IMR-90 (cell line): ENCODE measurements around the gene NAB1. TPM values are rescaled to one million over a fixed set of nuclear protein-coding genes. Genes with fewer than 3 reads are reported as not detected.
A peak's percentile ranks its signal among the peaks of the same experiment; 100 is the strongest.

Experiments
- ATAC-seq: fragments of 200-7000 bp; cut with Tn5 transposase; 2 replicates; pipeline ENCODE4 v1.9.1; 2020; ENCODE audit warnings: low read depth, mild to moderate bottlenecking, moderate library complexity
- BruUV-seq: library from RNA; stranded (reverse); fragments of 400-500 nt; replicated peaks from 2 replicates; lab custom pipeline; 2021; lab: Mats Ljungman, UMichigan
- CTCF ChIA-PET: fragments of 300-600 bp; formaldehyde crosslinking; extraction: SDS; loops from one replicate; lab custom pipeline; 2021; ENCODE audit warnings: antibody characterized with exemption; lab: Yijun Ruan, JAX
- POLR2A ChIA-PET: fragments of 300-600 bp; sonication (Branson Sonifier 250); formaldehyde crosslinking; loops from one replicate; lab custom pipeline; 2022; ENCODE audit warnings: antibody characterized with exemption; ENCODE audit not compliant: unreplicated experiment; lab: Charles Lee
- DNase-seq: peaks from one replicate; pipeline ENCODE4 v3.0.0; 2013
- H2AFZ ChIP-seq: replicated peaks from 2 replicates; pipeline ENCODE3; 2013; ENCODE audit warnings: low read length, mild to moderate bottlenecking; ENCODE audit not compliant: poor library complexity
- H2AK5ac ChIP-seq: 2 replicates; pipeline ENCODE4 v1.6.1; 2013; ENCODE audit warnings: low read depth, low read length, inconsistent platforms
- H2AK9ac ChIP-seq: replicated peaks from 2 replicates; pipeline ENCODE3; 2013; ENCODE audit warnings: mild to moderate bottlenecking, low read depth, low read length, moderate library complexity; ENCODE audit not compliant: poor library complexity
- H2BK120ac ChIP-seq: 2 replicates; pipeline ENCODE4 v1.6.1; 2013; ENCODE audit warnings: low read depth, low read length, inconsistent platforms
- H2BK15ac ChIP-seq: 3 replicates; pipeline ENCODE4 v1.6.1; 2013; ENCODE audit warnings: low read depth, low read length, inconsistent platforms
- H2BK20ac ChIP-seq: 2 replicates; pipeline ENCODE4 v1.6.1; 2013; ENCODE audit warnings: low read depth, mild to moderate bottlenecking, inconsistent platforms, low read length, moderate library complexity
- H2BK5ac ChIP-seq: 2 replicates; pipeline ENCODE4 v1.6.1; 2013; ENCODE audit warnings: mild to moderate bottlenecking, low read depth, low read length, inconsistent platforms; ENCODE audit not compliant: poor library complexity, severe bottlenecking
- H3K14ac ChIP-seq: replicated peaks from 2 replicates; pipeline ENCODE4 v1.6.1; 2013; ENCODE audit warnings: low read depth, low read length, inconsistent platforms
- H3K18ac ChIP-seq: 2 replicates; pipeline ENCODE4 v1.6.1; 2013; ENCODE audit warnings: low read depth, low read length, control low read depth
- H3K23ac ChIP-seq: 2 replicates; pipeline ENCODE4 v1.6.1; 2013; ENCODE audit warnings: low read depth, low read length, inconsistent platforms
- H3K27ac ChIP-seq: 2 replicates; pipeline ENCODE4 v1.5.1; 2013; ENCODE audit warnings: mild to moderate bottlenecking, control low read depth, low read length; ENCODE audit not compliant: insufficient read depth
- H3K27me3 ChIP-seq: 2 replicates; pipeline ENCODE4 v1.6.1; 2013; ENCODE audit warnings: low read length; ENCODE audit not compliant: control insufficient read depth, insufficient read depth
- H3K36me3 ChIP-seq: 2 replicates; pipeline ENCODE4 v1.6.1; 2013; ENCODE audit warnings: low read length, mixed read lengths; ENCODE audit not compliant: control insufficient read depth, insufficient read depth
- H3K4ac ChIP-seq: 2 replicates; pipeline ENCODE4 v1.6.1; 2013; ENCODE audit warnings: low read depth, low read length, inconsistent platforms
- H3K4me1 ChIP-seq: 2 replicates; pipeline ENCODE4 v1.6.1; 2013; ENCODE audit warnings: low read length, mixed read lengths; ENCODE audit not compliant: control insufficient read depth, insufficient read depth
- H3K4me2 ChIP-seq: 2 replicates; pipeline ENCODE4 v1.6.1; 2013; ENCODE audit warnings: low read depth, mild to moderate bottlenecking, control low read depth, low read length, moderate library complexity
- H3K4me3 ChIP-seq: 2 replicates; pipeline ENCODE4 v1.5.1; 2013; ENCODE audit warnings: low read depth, mild to moderate bottlenecking, control low read depth, low read length, moderate library complexity; ENCODE audit not compliant: insufficient read depth
- H3K56ac ChIP-seq: 2 replicates; pipeline ENCODE4 v1.6.1; 2013; ENCODE audit warnings: low read length, inconsistent platforms; ENCODE audit not compliant: insufficient read depth; ENCODE audit errors: extremely low read depth
- H3K79me1 ChIP-seq, 2 experiments: 2 replicates each; pipeline ENCODE4 v1.6.1; 2013; ENCODE audit warnings: low read length in 2 of 2, inconsistent platforms in 1 of 2, low read depth in 1 of 2
- H3K9ac ChIP-seq: 2 replicates; pipeline ENCODE4 v1.6.1; 2013; ENCODE audit warnings: low read depth, low read length, control low read depth
- H3K9me1 ChIP-seq: 2 replicates; pipeline ENCODE4 v1.6.1; 2013; ENCODE audit warnings: low read length, inconsistent platforms; ENCODE audit not compliant: insufficient read depth
- H3K9me3 ChIP-seq: 2 replicates; pipeline ENCODE4 v1.6.1; 2013; ENCODE audit warnings: low read length; ENCODE audit not compliant: control insufficient read depth, insufficient read depth
- H4K20me1 ChIP-seq: 2 replicates; pipeline ENCODE4 v1.6.1; 2013; ENCODE audit warnings: low read length, inconsistent platforms; ENCODE audit not compliant: insufficient read depth
- H4K5ac ChIP-seq: 2 replicates; pipeline ENCODE4 v1.6.1; 2013; ENCODE audit warnings: mild to moderate bottlenecking, low read depth, low read length, control low read depth
- H4K8ac ChIP-seq, 2 experiments: 2 replicates each; pipeline ENCODE4 v1.6.1; 2013; ENCODE audit warnings: low read depth in 2 of 2, low read length in 2 of 2, control low read depth in 1 of 2, inconsistent platforms in 1 of 2
- H4K91ac ChIP-seq: 2 replicates; pipeline ENCODE4 v1.6.1; 2013; ENCODE audit warnings: low read depth, low read length, inconsistent platforms; ENCODE audit not compliant: insufficient read depth
- CEBPB ChIP-seq: IDR thresholded peaks from 2 replicates; pipeline ENCODE4 v1.6.1; 2012; ENCODE audit warnings: low read depth, low read length, improper control_type of control experiment
- ELK1 ChIP-seq: fragments of 150-350 bp; IDR thresholded peaks from 2 replicates; pipeline ENCODE4 v1.6.1; 2016; ENCODE audit warnings: low read depth, mild to moderate bottlenecking, low read length, moderate library complexity, borderline replicate concordance
- FOS ChIP-seq: fragments of 150-350 bp; IDR thresholded peaks from 2 replicates; pipeline ENCODE4 v1.6.1; 2016; ENCODE audit warnings: low read depth, low read length
- RCOR1 ChIP-seq: IDR thresholded peaks from 2 replicates; pipeline ENCODE4 v1.6.1; 2012; ENCODE audit warnings: mild to moderate bottlenecking, low read length, improper control_type of control experiment; ENCODE audit not compliant: insufficient replicate concordance
- WGBS, 2 experiments: methylation state at CpG; one replicate each; pipeline versions ENCODE4 v1.1.5 to v1.1.7; 2013; ENCODE audit warnings: missing lambda C conversion rate in 2 of 2; ENCODE audit not compliant: insufficient read length in 1 of 2; ENCODE audit errors: extremely low coverage in 2 of 2; 5-methylcytosine and 5-hydroxymethylcytosine counted together
- dilution Hi-C: fragments of 300-500 bp; cut with HindIII; formaldehyde crosslinking; loops from one replicate; pipeline ENCODE4 v1.14.3; 2018; ENCODE audit warnings: low sequenced_read_pairs; ENCODE audit not compliant: unreplicated experiment
- in situ Hi-C: fragments of 300-500 bp; cut with MboI; formaldehyde crosslinking; loops from 3 replicates; pipeline ENCODE4 v1.14.3; 2019; ENCODE audit warnings: low sequenced_read_pairs, inconsistent platforms, mixed read lengths
- intact Hi-C: fragments of 100-400 bp; cut with micrococcal nuclease; formaldehyde crosslinking; loops from 2 replicates; pipeline ENCODE4 v1.10.0; 2022
- polyA plus RNA-seq, 3 experiments: library from polyadenylated mRNA; depleted of rRNA; stranded (reverse); fragments of >200 nt; gene quantifications; 2 replicates each; pipeline ENCODE4 v1.2.3, GENCODE V29; 2012; ENCODE audit warnings: low replicate concordance in 1 of 3
- total RNA-seq: library from RNA; depleted of rRNA; stranded (reverse); fragments of >200 nt; gene quantifications from 2 replicates; pipeline ENCODE4 v1.2.3, GENCODE V29; 2012

Gene NAB1
- total and polyA plus RNA-seq, 2 of the 4 experiments (the other 2 are of a cell fraction) = 11.9 to 31.2 TPM

GRCh38 chr2:190640117-190640516, 8.8 kb upstream of the NAB1 start:
- H3K9me3 ChIP-seq = no peaks in the 10 kb centered on the region
- no peak overlapping the region for H3K14ac ChIP-seq
- no peak overlapping the region for H3K4ac ChIP-seq
- H2BK20ac ChIP-seq = no peak overlapping the region
- no peak overlapping the region for H2AK9ac ChIP-seq
- no peak overlapping the region for H3K4me3 ChIP-seq
- H3K23ac ChIP-seq = no peak overlapping the region
- DNase-seq = peak; percentile 39
- CTCF ChIA-PET = no interaction called here
- H4K20me1 ChIP-seq = no peaks in the 10 kb centered on the region
- H3K79me1 ChIP-seq = no peaks in the 10 kb centered on the region
- in situ Hi-C loops = no loop called here
- no peak overlapping the region for H2BK15ac ChIP-seq
- no peak overlapping the region for H2BK120ac ChIP-seq
- no peaks in the 10 kb centered on the region for H3K9me1 ChIP-seq
- H2AK5ac ChIP-seq = no peak overlapping the region
- no peak overlapping the region for H2BK5ac ChIP-seq
- no peak overlapping the region for H2AFZ ChIP-seq
- peak; percentile 68 for TF ChIP-seq CEBPB
- no peak for TF ChIP-seq FOS
- TF ChIP-seq ELK1 = no peak
- TF ChIP-seq RCOR1 = no peak
- H4K5ac ChIP-seq = no peak overlapping the region
- H3K27me3 ChIP-seq = no peaks in the 10 kb centered on the region
- no peak overlapping the region for H3K18ac ChIP-seq
- intact Hi-C loops = no loop called here
- dilution Hi-C loops = no loop called here
- H3K36me3 ChIP-seq = no peaks in the 10 kb centered on the region
- H3K9ac ChIP-seq = no peak overlapping the region
- no peak for ATAC-seq
- no peak overlapping the region for H4K8ac ChIP-seq
- no CpG with 5 or more reads among the region's 1 CpG for WGBS, 2 experiments
- H3K4me1 ChIP-seq = peaks cover 7% of the 10 kb centered on the region
- H3K56ac ChIP-seq = no peak overlapping the region
- POLR2A ChIA-PET = no interaction called here
- BruUV-seq = no TSS peak
- no peak overlapping the region for H4K91ac ChIP-seq
- no peak overlapping the region for H3K4me2 ChIP-seq
- H3K27ac ChIP-seq = no peak overlapping the region
